ENCODE results near the gene CTNNBIP1. TPM values are rescaled to one million over a fixed set of nuclear protein-coding genes. Genes with fewer than 3 reads are reported as not detected.
"Not testable (repeated sequence)": the region's sequence is repeated elsewhere in the genome, so short reads cannot be mapped to it uniquely, and the experiment has no call there.

CTNNBIP1 gene
- polyA plus RNA-seq, 3 donors: 26.2 to 26.8 (median 26.3) TPM

DNA sequence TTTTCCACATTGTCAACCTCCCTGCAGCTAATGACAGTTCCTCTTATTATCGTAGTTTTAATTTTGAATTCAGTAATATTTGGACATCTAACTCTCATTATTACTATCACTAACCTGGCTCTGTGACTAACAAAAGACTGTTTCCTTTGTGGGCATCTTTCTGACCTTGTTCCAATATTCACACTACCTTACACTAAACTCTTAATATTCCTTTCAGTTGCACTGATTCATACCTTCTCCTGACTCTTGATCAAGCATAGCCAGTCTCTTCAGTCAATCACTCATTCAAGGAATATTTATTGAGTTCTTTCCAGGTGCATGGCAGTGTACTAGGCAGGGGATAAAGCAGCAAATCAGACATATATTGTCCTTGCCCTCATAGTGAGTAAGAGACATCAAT, 7.8 kb upstream of the CTNNBIP1 start:
- WGBS (ENCODE audit: insufficient coverage): 100% methylated on average over 1 of the region's 1 CpG

DNA sequence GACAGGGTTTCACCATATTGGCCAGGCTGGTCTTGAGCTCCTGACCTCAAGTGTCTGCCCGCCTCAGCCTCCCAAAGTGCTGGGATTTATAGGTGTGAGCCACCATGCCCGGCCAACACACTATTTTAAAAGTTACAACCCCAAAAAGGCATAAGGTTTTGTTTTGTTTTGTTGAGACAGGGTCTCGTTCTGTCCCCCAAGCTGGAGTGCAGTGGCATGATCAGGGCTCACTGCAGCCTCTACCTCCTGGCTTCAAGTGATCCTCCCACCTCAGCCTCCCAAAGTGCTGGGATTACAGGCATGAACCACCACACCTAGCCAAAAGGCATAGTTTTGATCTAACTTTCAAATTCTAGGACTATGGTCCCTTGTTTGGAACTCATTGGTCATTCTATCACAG, 7.4 kb upstream of the CTNNBIP1 start:
- H3K9me3 ChIP-seq (replicated peaks in 1 of 2; ENCODE audit: control insufficient read depth in 1 of 2, insufficient read depth in 1 of 2, low read length in 2 of 2); H3K9me3 Mint-ChIP-seq; H3K79me2 ChIP-seq (ENCODE audit: insufficient read depth, low read length); H3K27ac ChIP-seq (ENCODE audit: low read depth in 1 of 2, low read length in 2 of 2); H3K27me3 ChIP-seq (ENCODE audit: control insufficient read depth in 2 of 2, insufficient read depth in 2 of 2, low read length in 2 of 2); H3K27ac Mint-ChIP-seq; DNase-seq; H3K9ac ChIP-seq (ENCODE audit: insufficient read depth, low read length, poor library complexity, severe bottlenecking); H3K4me3 Mint-ChIP-seq; H3K4me3 ChIP-seq (replicated peaks in 1 of 3; ENCODE audit: low read depth in 2 of 3, low read length in 3 of 3); H3K4me1 ChIP-seq (ENCODE audit: control insufficient read depth in 1 of 2, insufficient read depth in 2 of 2, low read length in 2 of 2); H3K27me3 Mint-ChIP-seq (ENCODE audit: low read depth in 3 of 3); H4K20me1 ChIP-seq (ENCODE audit: insufficient read depth, low read length); H3K36me3 Mint-ChIP-seq; H3K36me3 ChIP-seq (replicated peaks in 1 of 2; ENCODE audit: control insufficient read depth in 1 of 2, insufficient read depth in 2 of 2, low read length in 2 of 2); H3K4me2 ChIP-seq (replicated peaks; ENCODE audit: extremely low read depth, low read length, poor library complexity, severe bottlenecking); H3K4me1 Mint-ChIP-seq; H2AFZ ChIP-seq (ENCODE audit: insufficient read depth, low read depth, low read length, poor library complexity, severe bottlenecking): not testable (repeated sequence)
- 100% methylated on average over 1 of the region's 3 CpGs for WGBS (ENCODE audit: insufficient coverage)
- intact Hi-C loops (cut with micrococcal nuclease): loop anchor here in 1 of 2 donors (10.0 kb wide), 1 partner anchor 117 kb away; the partner anchor contains the start of gene UBE4B

More for the DNA sequence above, 7.8 kb upstream of the CTNNBIP1 start:
- H3K9me3 ChIP-seq (replicated peaks in 1 of 2; ENCODE audit: control insufficient read depth in 1 of 2, insufficient read depth in 1 of 2, low read length in 2 of 2): no peaks in the 10 kb centered on the region
- intact Hi-C loops (cut with micrococcal nuclease): loop anchor here in 1 of 2 donors (10.0 kb wide), 1 partner anchor 117 kb away; the partner anchor contains the start of gene UBE4B
- H3K79me2 ChIP-seq (ENCODE audit: insufficient read depth, low read length): no peaks in the 10 kb centered on the region
- DNase-seq: no peak
- no peaks in the 10 kb centered on the region for H3K36me3 ChIP-seq (replicated peaks in 1 of 2; ENCODE audit: control insufficient read depth in 1 of 2, insufficient read depth in 2 of 2, low read length in 2 of 2)
- Mint-ChIP-seq H3K9me3 (peaks cover 0 to 3% (median 0%) of the 10 kb centered on the region in 7 donors), H3K27me3 (ENCODE audit: low read depth in 3 of 3) (peaks cover 1 to 3% (median 2%) of the 10 kb centered on the region in 3 donors), H3K27ac (no peak overlapping the region), H3K36me3 (no peaks in the 10 kb centered on the region), H3K4me1 (no peaks in the 10 kb centered on the region), H3K4me3 (no peak overlapping the region)
- H3K4me1 ChIP-seq (ENCODE audit: control insufficient read depth in 1 of 2, insufficient read depth in 2 of 2, low read length in 2 of 2): no peaks in the 10 kb centered on the region
- no peak overlapping the region for H3K27ac ChIP-seq (ENCODE audit: low read depth in 1 of 2, low read length in 2 of 2)
- no peaks in the 10 kb centered on the region for H4K20me1 ChIP-seq (ENCODE audit: insufficient read depth, low read length)
- TF ChIP-seq CTCF (IDR thresholded peaks at IDR 0.05): no peak
- H3K9ac ChIP-seq (ENCODE audit: insufficient read depth, low read length, poor library complexity, severe bottlenecking): no peak overlapping the region
- H3K4me2 ChIP-seq (replicated peaks; ENCODE audit: extremely low read depth, low read length, poor library complexity, severe bottlenecking): no peak overlapping the region
- H2AFZ ChIP-seq (ENCODE audit: insufficient read depth, low read depth, low read length, poor library complexity, severe bottlenecking): no peak overlapping the region
- H3K27me3 ChIP-seq (ENCODE audit: control insufficient read depth in 2 of 2, insufficient read depth in 2 of 2, low read length in 2 of 2): no peaks in the 10 kb centered on the region
- no peak overlapping the region for H3K4me3 ChIP-seq (replicated peaks in 1 of 3; ENCODE audit: low read depth in 2 of 3, low read length in 3 of 3)

All from CD14-positive monocyte (primary cell).